Measurements from ENCODE around the gene RPL5. TPM values are rescaled to one million over a fixed set of nuclear protein-coding genes. Genes with fewer than 3 reads are reported as not detected.

RPL5 gene
- total RNA-seq, 1 donor: 1,772 TPM

GRCh38 chr1:92803140-92803887 lies 28.5 kb upstream of the RPL5 start:
- H3K4me3 ChIP-seq (ENCODE audit: low read depth, low read length): no peak overlapping the region
- TF ChIP-seq, protein P1, sequence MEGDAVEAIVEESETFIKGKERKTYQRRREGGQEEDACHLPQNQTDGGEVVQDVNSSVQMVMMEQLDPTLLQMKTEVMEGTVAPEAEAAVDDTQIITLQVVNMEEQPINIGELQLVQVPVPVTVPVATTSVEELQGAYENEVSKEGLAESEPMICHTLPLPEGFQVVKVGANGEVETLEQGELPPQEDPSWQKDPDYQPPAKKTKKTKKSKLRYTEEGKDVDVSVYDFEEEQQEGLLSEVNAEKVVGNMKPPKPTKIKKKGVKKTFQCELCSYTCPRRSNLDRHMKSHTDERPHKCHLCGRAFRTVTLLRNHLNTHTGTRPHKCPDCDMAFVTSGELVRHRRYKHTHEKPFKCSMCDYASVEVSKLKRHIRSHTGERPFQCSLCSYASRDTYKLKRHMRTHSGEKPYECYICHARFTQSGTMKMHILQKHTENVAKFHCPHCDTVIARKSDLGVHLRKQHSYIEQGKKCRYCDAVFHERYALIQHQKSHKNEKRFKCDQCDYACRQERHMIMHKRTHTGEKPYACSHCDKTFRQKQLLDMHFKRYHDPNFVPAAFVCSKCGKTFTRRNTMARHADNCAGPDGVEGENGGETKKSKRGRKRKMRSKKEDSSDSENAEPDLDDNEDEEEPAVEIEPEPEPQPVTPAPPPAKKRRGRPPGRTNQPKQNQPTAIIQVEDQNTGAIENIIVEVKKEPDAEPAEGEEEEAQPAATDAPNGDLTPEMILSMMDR (IDR thresholded peaks at IDR 0.05; ENCODE audit: insufficient read depth, low read length): no peak
- peak; percentile 78 for DNase-seq (ENCODE audit: low read depth)

- TF ChIP-seq, protein P1 (IDR thresholded peaks at IDR 0.05; ENCODE audit: insufficient read depth, low read length): no peak
- DNase-seq (ENCODE audit: low read depth): peak; percentile 99
These were observed 27.1 kb upstream of the RPL5 start for GRCh38 chr1:92804721-92805201.

GRCh38 chr1:92805216-92805615 lies 26.6 kb upstream of the RPL5 start:
- TF ChIP-seq, protein P1 (IDR thresholded peaks at IDR 0.05; ENCODE audit: insufficient read depth, low read length): no peak
- no peak for DNase-seq (ENCODE audit: low read depth)

More at GRCh38 chr1:92804721-92805201, 27.1 kb upstream of the RPL5 start:
- no peak overlapping the region for H3K4me3 ChIP-seq (ENCODE audit: low read depth, low read length)

DNA sequence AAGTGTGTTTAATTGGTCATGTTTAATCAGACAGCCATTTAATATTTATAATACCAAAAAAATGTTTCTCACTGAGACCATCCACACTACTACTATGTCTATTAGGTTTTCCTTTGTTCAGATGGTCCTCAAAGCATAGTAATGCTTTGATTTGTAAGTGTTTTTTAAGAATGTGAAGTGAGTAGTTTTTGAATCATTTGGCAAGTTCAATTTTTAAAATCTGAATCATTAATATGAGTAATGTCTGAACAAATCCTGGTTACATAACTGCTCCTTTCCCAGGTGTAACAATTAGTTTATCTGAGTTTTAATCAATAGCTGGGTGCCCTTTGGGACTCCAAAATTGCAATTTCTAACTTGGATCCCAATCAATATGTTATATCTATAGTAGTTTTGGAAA lies 23.5 kb upstream of the RPL5 start:
- TF ChIP-seq, protein P1 (IDR thresholded peaks at IDR 0.05; ENCODE audit: insufficient read depth, low read length): no peak
- H3K4me3 ChIP-seq (ENCODE audit: low read depth, low read length): no peak overlapping the region
- DNase-seq (ENCODE audit: low read depth): no peak

More at GRCh38 chr1:92805216-92805615, 26.6 kb upstream of the RPL5 start:
- no peak overlapping the region for H3K4me3 ChIP-seq (ENCODE audit: low read depth, low read length)

- TF ChIP-seq, protein P1 (IDR thresholded peaks at IDR 0.05; ENCODE audit: insufficient read depth, low read length): no peak
- DNase-seq (ENCODE audit: low read depth): no peak
- no peak overlapping the region for H3K4me3 ChIP-seq (ENCODE audit: low read depth, low read length)
These were observed 15.1 kb upstream of the RPL5 start for GRCh38 chr1:92816732-92817131.

DNA sequence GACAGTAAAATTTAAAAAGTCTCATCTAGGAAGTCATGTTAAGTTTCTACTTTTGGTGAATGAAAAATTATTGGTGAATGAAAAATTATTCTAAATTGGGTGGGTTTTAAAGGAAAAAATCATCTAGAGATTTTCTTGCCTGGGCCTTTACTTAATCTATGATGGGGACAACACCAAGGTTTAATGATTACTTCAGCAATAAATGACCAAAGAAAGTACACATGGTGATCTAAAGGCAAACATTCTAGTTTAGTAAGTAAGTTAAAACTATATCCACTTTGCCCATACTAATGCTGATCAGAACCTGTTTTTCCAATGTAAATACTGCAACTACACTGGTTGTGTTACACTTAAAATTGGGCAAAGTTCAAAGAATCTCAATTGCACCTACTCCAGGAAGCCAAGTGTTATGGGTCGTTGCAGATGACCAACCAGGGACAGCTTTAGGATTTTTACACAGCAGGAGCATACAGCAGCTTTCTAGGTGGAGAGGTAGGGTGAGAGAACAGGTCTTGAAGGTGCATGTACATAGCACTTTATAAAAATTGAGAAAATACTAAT lies 14.6 kb upstream of the RPL5 start:
- TF ChIP-seq, protein P1 (IDR thresholded peaks at IDR 0.05; ENCODE audit: insufficient read depth, low read length): no peak
- no peak for DNase-seq (ENCODE audit: low read depth)
- no peak overlapping the region for H3K4me3 ChIP-seq (ENCODE audit: low read depth, low read length)
